GM19023 (cell line): ENCODE data around the gene SH3BP2.

Experiments
- ATAC-seq: cut with Tn5 transposase; IDR thresholded peaks from one replicate; pipeline ENCODE4 v1.9.1; 2021; ENCODE audit warnings: mild to moderate bottlenecking, moderate library complexity; ENCODE audit not compliant: unreplicated experiment

Gene SH3BP2

GRCh38 chr4:2817701-2818350 is 24.9 kb downstream of the SH3BP2 start:
- ATAC-seq: no peak

GRCh38 chr4:2818351-2818939 is 25.6 kb downstream of the SH3BP2 start:
- ATAC-seq: no peak

- no peak for ATAC-seq
Observed at GRCh38 chr4:2819244-2820215, 26.6 kb downstream of the SH3BP2 start.

- no peak for ATAC-seq
Observed at GRCh38 chr4:2820216-2820982, 27.5 kb downstream of the SH3BP2 start.

- ATAC-seq: no peak
Observed at GRCh38 chr4:2822461-2823300, 29.8 kb downstream of the SH3BP2 start.

- no peak for ATAC-seq
Observed at GRCh38 chr4:2823301-2823670, 30.4 kb downstream of the SH3BP2 start.

GRCh38 chr4:2823671-2824328 is 30.9 kb downstream of the SH3BP2 start:
- ATAC-seq: no peak

GRCh38 chr4:2824329-2824835 is 31.5 kb downstream of the SH3BP2 start:
- no peak for ATAC-seq

- no peak for ATAC-seq
Observed at GRCh38 chr4:2824836-2825381, 32.0 kb downstream of the SH3BP2 start.

- ATAC-seq: no peak
Observed at GRCh38 chr4:2825740-2826139, 32.9 kb downstream of the SH3BP2 start.

- ATAC-seq: no peak
Observed at GRCh38 chr4:2827071-2827873, 34.4 kb downstream of the SH3BP2 start.

- no peak for ATAC-seq
Observed at GRCh38 chr4:2827874-2828751, 35.2 kb downstream of the SH3BP2 start.

- ATAC-seq: no peak
Observed at GRCh38 chr4:2828758-2829181, 35.9 kb downstream of the SH3BP2 start.

- ATAC-seq: no peak
Observed at GRCh38 chr4:2829321-2829932, 36.5 kb downstream of the SH3BP2 start.

GRCh38 chr4:2829933-2830451 is 37.1 kb downstream of the SH3BP2 start:
- no peak for ATAC-seq
